Caco-2 (cell line): Measurements from ENCODE around the gene DERA. TPM values are rescaled to one million over a fixed set of nuclear protein-coding genes. Genes with fewer than 3 reads are reported as not detected.

Source experiments
- Bru-seq: library from RNA; stranded (reverse); fragments of 400-500 nt; gene quantifications from one replicate; lab custom pipeline; 2021; lab: Mats Ljungman, UMichigan
- BruChase-seq, 2 experiments: library from RNA; stranded (reverse); fragments of 400-500 nt; gene quantifications; one replicate each; lab custom pipeline; 2021; lab: Mats Ljungman, UMichigan
- BruUV-seq: library from RNA; stranded (reverse); fragments of 400-500 nt; replicated peaks from 2 replicates; lab custom pipeline; 2021; lab: Mats Ljungman, UMichigan
- CTCF ChIA-PET: fragments of 300-600 bp; sonication (Branson Sonifier 250); formaldehyde crosslinking; loops from one replicate; lab custom pipeline; 2022; ENCODE audit warnings: antibody characterized with exemption; lab: Charles Lee
- POLR2A ChIA-PET: fragments of 300-600 bp; sonication (Branson Sonifier 250); formaldehyde crosslinking; loops from one replicate; lab custom pipeline; 2022; ENCODE audit warnings: antibody characterized with exemption; lab: Charles Lee
- DNase-seq, 2 experiments: peaks; one replicate each; pipeline versions ENCODE4 v3.0.0 to v3.0.0-alpha.2; 2020 to 2022
- H3K27me3 ChIP-seq: replicated peaks from 2 replicates; pipeline ENCODE4 v1.6.0; 2011; ENCODE audit warnings: low read length; ENCODE audit not compliant: control insufficient read depth, insufficient read depth
- H3K36me3 ChIP-seq: 2 replicates; pipeline ENCODE4 v1.5.1; 2011; ENCODE audit warnings: low read length; ENCODE audit not compliant: control insufficient read depth, insufficient read depth
- H3K4me1 ChIP-seq: fragments of 250-450 bp; sonication (Bioruptor Pico); 2 replicates; pipeline ENCODE4 v1.5.1; 2020; ENCODE audit warnings: mild to moderate bottlenecking
- H3K4me3 ChIP-seq: 2 replicates; pipeline ENCODE4 v1.5.1; 2011; ENCODE audit warnings: low read depth, mild to moderate bottlenecking, control low read depth, low read length
- H3K9me3 ChIP-seq: fragments of 250-450 bp; sonication (Bioruptor Pico); 2 replicates; pipeline ENCODE4 v1.5.1; 2020; ENCODE audit warnings: mild to moderate bottlenecking, moderate library complexity
- H3K27ac Mint-ChIP-seq: one replicate; pipeline ENCODE4 v1.8.0; 2022; ENCODE audit warnings: mixed read lengths; ENCODE audit not compliant: unreplicated experiment
- H3K27me3 Mint-ChIP-seq: one replicate; pipeline ENCODE4 v1.8.0; 2022; ENCODE audit warnings: mixed read lengths; ENCODE audit not compliant: insufficient read depth, unreplicated experiment
- H3K36me3 Mint-ChIP-seq: one replicate; pipeline ENCODE4 v1.8.0; 2022; ENCODE audit warnings: mild to moderate bottlenecking, mixed read lengths; ENCODE audit not compliant: insufficient read depth, unreplicated experiment
- H3K4me1 Mint-ChIP-seq: one replicate; pipeline ENCODE4 v1.8.0; 2022; ENCODE audit warnings: low read depth, mixed read lengths; ENCODE audit not compliant: unreplicated experiment
- H3K4me3 Mint-ChIP-seq: one replicate; pipeline ENCODE4 v1.8.0; 2022; ENCODE audit warnings: mild to moderate bottlenecking, moderate library complexity, mixed read lengths; ENCODE audit not compliant: unreplicated experiment
- H3K9me3 Mint-ChIP-seq: one replicate; pipeline ENCODE4 v1.8.0; 2022; ENCODE audit warnings: mixed read lengths; ENCODE audit not compliant: unreplicated experiment
- CTCF ChIP-seq, 2 experiments: fragments of 200-600 bp in 1 of 2; IDR thresholded peaks; 1 replicate in 1 of 2; 2 replicates in 1 of 2; pipeline versions ENCODE4 v1.5.1 to v1.8.0; 2011 to 2022; ENCODE audit warnings: antibody characterized with exemption in 1 of 2, control low read depth in 1 of 2, inconsistent platforms in 1 of 2, low read depth in 1 of 2, low read length in 1 of 2, mild to moderate bottlenecking in 1 of 2, moderate library complexity in 1 of 2; ENCODE audit not compliant: insufficient read depth in 1 of 2, severe bottlenecking in 1 of 2, unreplicated experiment in 1 of 2
- intact Hi-C: fragments of 100-400 bp; cut with micrococcal nuclease; formaldehyde crosslinking; loops from one replicate; pipeline ENCODE4 v1.10.0; 2022; ENCODE audit not compliant: unreplicated experiment
- long read RNA-seq: library from polyadenylated mRNA; stranded (forward); transcript quantifications from one replicate; pipeline ENCODE4 v2.0.0, GENCODE V29; 2022
- total RNA-seq: library from RNA; stranded (reverse); gene quantifications from 2 replicates; pipeline ENCODE4 v1.2.3, GENCODE V29; 2022

Gene DERA
- total RNA-seq (84.3 and 86.4 TPM in 2 replicates), Bru-seq, nascent RNA (percentile 91 among the genes with signal in this experiment), BruChase-seq, experiment 1, labeled RNA remaining after a 2-hour chase (percentile 82 among the genes with signal in this experiment), BruChase-seq, experiment 2, labeled RNA remaining after a 6-hour chase (percentile 76 among the genes with signal in this experiment)
- long read RNA-seq, transcript DERA-201 (9 exons, 1,705 nt): major isoform, 248 of 295 reads
- long read RNA-seq, transcript DERA-209 (8 exons, 854 nt): minor isoform, 5 of 295 reads
- long read RNA-seq, partial matches to known transcripts: 6 of 295 reads
- long read RNA-seq, other reads (novel, unspliced or antisense): 35 of 295 reads

DNA sequence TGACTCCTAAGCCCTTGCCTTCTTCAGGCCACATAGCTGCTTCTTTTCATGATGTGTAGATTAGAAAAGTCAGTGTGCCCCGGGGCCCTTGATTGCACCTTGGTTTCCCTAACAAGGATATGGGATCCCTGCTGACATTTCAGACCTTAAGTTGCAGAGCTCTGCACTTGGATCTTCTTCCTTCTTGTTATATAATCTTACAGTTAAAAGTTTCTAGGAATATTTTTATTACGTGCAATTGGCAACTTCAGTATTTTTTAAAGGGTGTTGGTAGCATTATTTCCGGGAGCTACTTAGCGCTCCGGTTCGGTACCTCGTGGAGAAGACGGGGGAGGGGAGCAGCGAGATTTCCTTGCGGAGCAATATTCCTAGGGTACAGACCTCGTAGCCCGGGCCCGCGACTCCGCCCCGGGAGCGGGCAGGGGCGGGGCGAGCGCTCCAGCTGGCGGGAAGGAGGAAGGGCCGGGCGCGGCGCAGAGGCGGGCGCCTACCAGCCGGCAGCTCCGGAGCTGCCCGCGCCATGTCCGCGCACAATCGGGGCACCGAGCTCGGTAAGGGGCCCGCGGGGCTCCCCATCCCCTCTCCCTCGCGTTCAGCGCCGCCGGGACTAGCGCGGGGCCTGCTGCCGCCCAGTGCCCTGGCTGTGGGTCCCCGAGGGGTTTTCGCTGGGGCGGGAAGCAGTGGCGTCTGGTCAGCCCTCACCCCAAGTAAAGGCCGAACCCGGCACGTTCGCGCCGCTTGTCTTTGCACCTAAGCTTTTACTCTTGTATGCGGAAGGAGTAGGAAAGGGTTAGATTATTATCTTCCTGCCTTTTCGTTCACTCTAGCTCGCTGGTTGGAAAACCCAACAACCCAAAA is at the start of gene DERA:
Gene DERA (plus strand): TSS at position 469 of the 858 bp plus-strand sequence. CDS start 52 bp downstream, at position 521.
- no peak for TF ChIP-seq CTCF (IDR thresholded peaks at IDR 0.05; ENCODE audit: insufficient read depth in 1 of 2, low read depth in 1 of 2, low read length in 1 of 2, severe bottlenecking in 1 of 2, unreplicated experiment in 1 of 2)
- peaks cover 13% of the 10 kb centered on the region for H3K36me3 Mint-ChIP-seq
- H3K4me1 ChIP-seq: peaks cover 22% of the 10 kb centered on the region
- intact Hi-C loops: loop anchor here (1.0 to 10.0 kb wide), 6 partner anchors 12 to 434 kb away; partner anchors contain the start of genes MGST1 and STRAP
- peak within 1 kb of the TSS; percentile 93 for H3K27ac Mint-ChIP-seq
- no peaks in the 10 kb centered on the region for H3K9me3 Mint-ChIP-seq
- BruUV-seq: no TSS peak
- H3K27me3 Mint-ChIP-seq: no peaks in the 10 kb centered on the region
- no peaks in the 10 kb centered on the region for H3K27me3 ChIP-seq
- ChIA-PET POLR2A (interaction anchor here (0.5 to 1.7 kb wide), 8 partner anchors 13 to 1108 kb away, joined by 3 to 9 read pairs (median 4); partner anchors contain the start of genes C12orf60, EPS8 and WBP11), CTCF (interaction anchor here (0.6 to 2.4 kb wide), 2 partner anchors 12 to 45 kb away, joined by 4 to 17 read pairs; no protein-coding TSS in a partner anchor)
- H3K4me1 Mint-ChIP-seq: no peaks in the 10 kb centered on the region
- H3K4me3 ChIP-seq: peak within 1 kb of the TSS; percentile 87
- DNase-seq: peak; percentile 91 to 94
- H3K4me3 Mint-ChIP-seq: peak within 1 kb of the TSS; percentile 88
- H3K36me3 ChIP-seq: no peaks in the 10 kb centered on the region
- no peaks in the 10 kb centered on the region for H3K9me3 ChIP-seq

DNA sequence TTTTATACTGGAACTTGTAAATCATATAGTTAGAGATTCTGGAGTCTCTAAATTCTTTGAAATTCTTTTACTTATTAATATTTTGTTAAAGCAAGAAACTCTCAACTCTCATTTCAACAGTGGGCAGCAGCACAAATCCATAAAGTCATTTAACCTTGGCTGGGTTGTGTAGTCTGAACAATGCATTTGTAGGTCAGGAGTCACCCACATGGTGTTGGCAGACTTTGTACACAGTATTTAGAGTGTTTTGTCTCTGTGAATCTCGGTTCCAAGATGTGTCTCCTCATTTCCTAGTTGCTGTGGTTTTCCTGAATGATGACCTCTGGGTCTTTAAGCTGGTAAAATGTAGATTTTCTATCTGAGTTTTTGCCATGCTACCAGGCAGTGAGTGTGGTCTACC is 49.7 kb upstream of the DERA start:
- no peaks in the 10 kb centered on the region for H3K36me3 ChIP-seq
- H3K27me3 Mint-ChIP-seq: peaks cover 10% of the 10 kb centered on the region
- peaks cover 9% of the 10 kb centered on the region for H3K4me1 Mint-ChIP-seq
- TF ChIP-seq CTCF (IDR thresholded peaks at IDR 0.05; ENCODE audit: insufficient read depth in 1 of 2, low read depth in 1 of 2, low read length in 1 of 2, severe bottlenecking in 1 of 2, unreplicated experiment in 1 of 2): no peak
- H3K4me1 ChIP-seq: peaks cover 10% of the 10 kb centered on the region
- H3K4me3 Mint-ChIP-seq: no peak overlapping the region
- H3K4me3 ChIP-seq: no peak overlapping the region
- intact Hi-C loops: no loop called here
- no peaks in the 10 kb centered on the region for H3K9me3 ChIP-seq
- no peak for DNase-seq
- no peaks in the 10 kb centered on the region for H3K36me3 Mint-ChIP-seq
- no TSS peak for BruUV-seq
- H3K27me3 ChIP-seq: no peaks in the 10 kb centered on the region
- H3K9me3 Mint-ChIP-seq: no peaks in the 10 kb centered on the region
- no peak overlapping the region for H3K27ac Mint-ChIP-seq
- POLR2A ChIA-PET: no interaction called here
- CTCF ChIA-PET: no interaction called here

GRCh38 chr12:15862840-15863239 is 48.3 kb upstream of the DERA start:
- CTCF ChIA-PET: no interaction called here

More at GRCh38 chr12:15862840-15863239, 48.3 kb upstream of the DERA start:
- Mint-ChIP-seq H3K9me3 (no peaks in the 10 kb centered on the region), H3K4me1 (peaks cover 9% of the 10 kb centered on the region), H3K36me3 (no peaks in the 10 kb centered on the region), H3K27me3 (peaks cover 13% of the 10 kb centered on the region), H3K4me3 (no peak overlapping the region), H3K27ac (no peak overlapping the region)
- POLR2A ChIA-PET: interaction anchor here (0.8 kb wide), 1 partner anchor 20 kb away, joined by 3 read pairs; no protein-coding TSS in a partner anchor
- Histone ChIP-seq H3K27me3 (no peaks in the 10 kb centered on the region), H3K4me1 (peaks cover 10% of the 10 kb centered on the region), H3K9me3 (no peaks in the 10 kb centered on the region), H3K4me3 (no peak overlapping the region), H3K36me3 (no peaks in the 10 kb centered on the region)
- no peak for TF ChIP-seq CTCF (IDR thresholded peaks at IDR 0.05; ENCODE audit: insufficient read depth in 1 of 2, low read depth in 1 of 2, low read length in 1 of 2, severe bottlenecking in 1 of 2, unreplicated experiment in 1 of 2)
- intact Hi-C loops: no loop called here
- no peak for DNase-seq
- no TSS peak for BruUV-seq
